ENCODE data around the gene CDA. TPM values are rescaled to one million over a fixed set of nuclear protein-coding genes. Genes with fewer than 3 reads are reported as not detected.
"Not testable (repeated sequence)": the region's sequence is repeated elsewhere in the genome, so short reads cannot be mapped to it uniquely, and the experiment has no call there.

CDA gene
- total and polyA plus RNA-seq, 2 donors (not counting 3 experiments of a cell fraction or from before 2014, with no cell fraction given): 0.35 to 1.9 TPM

DNA sequence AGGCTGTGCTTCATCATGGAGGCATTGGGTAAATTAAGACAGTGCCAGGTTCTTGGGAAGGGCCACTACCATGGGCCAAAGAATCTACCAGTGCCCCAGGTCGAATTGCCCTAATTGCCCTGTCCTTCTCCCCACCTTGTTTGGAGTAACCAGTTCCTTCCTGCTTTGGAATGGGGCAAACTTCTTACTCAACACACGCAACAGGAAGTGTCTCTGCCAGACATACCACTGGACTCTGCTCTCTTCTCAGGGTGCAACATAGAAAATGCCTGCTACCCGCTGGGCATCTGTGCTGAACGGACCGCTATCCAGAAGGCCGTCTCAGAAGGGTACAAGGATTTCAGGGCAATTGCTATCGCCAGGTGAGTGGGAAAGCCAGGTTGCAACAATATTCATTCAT lies 15.8 kb downstream of the CDA start:
- no TSS peak for BruUV-seq (replicated peaks)
- TF ChIP-seq POLR2AphosphoS5 (IDR thresholded peaks at IDR 0.05; ENCODE audit: insufficient read depth, low read depth, low read length) (no peak), POLR2A (IDR thresholded peaks at IDR 0.05; ENCODE audit: low read depth, low read length) (no peak)
- TF ChIP-seq, protein P1, sequence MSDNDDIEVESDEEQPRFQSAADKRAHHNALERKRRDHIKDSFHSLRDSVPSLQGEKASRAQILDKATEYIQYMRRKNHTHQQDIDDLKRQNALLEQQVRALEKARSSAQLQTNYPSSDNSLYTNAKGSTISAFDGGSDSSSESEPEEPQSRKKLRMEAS (IDR thresholded peaks at IDR 0.05; ENCODE audit: insufficient read depth, insufficient read length): no peak
- TF ChIP-seq, protein P2, sequence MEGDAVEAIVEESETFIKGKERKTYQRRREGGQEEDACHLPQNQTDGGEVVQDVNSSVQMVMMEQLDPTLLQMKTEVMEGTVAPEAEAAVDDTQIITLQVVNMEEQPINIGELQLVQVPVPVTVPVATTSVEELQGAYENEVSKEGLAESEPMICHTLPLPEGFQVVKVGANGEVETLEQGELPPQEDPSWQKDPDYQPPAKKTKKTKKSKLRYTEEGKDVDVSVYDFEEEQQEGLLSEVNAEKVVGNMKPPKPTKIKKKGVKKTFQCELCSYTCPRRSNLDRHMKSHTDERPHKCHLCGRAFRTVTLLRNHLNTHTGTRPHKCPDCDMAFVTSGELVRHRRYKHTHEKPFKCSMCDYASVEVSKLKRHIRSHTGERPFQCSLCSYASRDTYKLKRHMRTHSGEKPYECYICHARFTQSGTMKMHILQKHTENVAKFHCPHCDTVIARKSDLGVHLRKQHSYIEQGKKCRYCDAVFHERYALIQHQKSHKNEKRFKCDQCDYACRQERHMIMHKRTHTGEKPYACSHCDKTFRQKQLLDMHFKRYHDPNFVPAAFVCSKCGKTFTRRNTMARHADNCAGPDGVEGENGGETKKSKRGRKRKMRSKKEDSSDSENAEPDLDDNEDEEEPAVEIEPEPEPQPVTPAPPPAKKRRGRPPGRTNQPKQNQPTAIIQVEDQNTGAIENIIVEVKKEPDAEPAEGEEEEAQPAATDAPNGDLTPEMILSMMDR (IDR thresholded peaks at IDR 0.05; ENCODE audit: extremely low read depth in 1 of 2, insufficient read depth in 1 of 2, low read depth in 1 of 2, low read length in 2 of 2): no peak
- Histone ChIP-seq H3K9me3 (replicated peaks; ENCODE audit: control insufficient read depth, insufficient read depth, low read length) (no peaks in the 10 kb centered on the region), H3K4me3 (replicated peaks in 1 of 3; ENCODE audit: insufficient read depth in 1 of 3, low read depth in 1 of 3, low read length in 3 of 3) (no peak overlapping the region), H3K9ac (replicated peaks; ENCODE audit: extremely low read depth, insufficient read depth, low read length) (no peak overlapping the region), H4K20me1 (replicated peaks; ENCODE audit: control insufficient read depth, extremely low read depth, insufficient read depth, low read length) (no peaks in the 10 kb centered on the region), H3K36me3 (ENCODE audit: control insufficient read depth in 2 of 2, extremely low read depth in 1 of 2, insufficient read depth in 2 of 2, low read length in 2 of 2) (no peaks in the 10 kb centered on the region), H3K79me2 (ENCODE audit: control insufficient read depth, insufficient read depth, low read length) (no peaks in the 10 kb centered on the region), H3K4me2 (ENCODE audit: insufficient read depth, low read length) (no peak overlapping the region), H3K4me1 (ENCODE audit: control insufficient read depth, extremely low read depth, insufficient read depth, low read length) (peaks cover 6% of the 10 kb centered on the region), H3K27me3 (ENCODE audit: control insufficient read depth in 2 of 2, insufficient read depth in 2 of 2, low read length in 2 of 2) (peaks cover 0 to 2% of the 10 kb centered on the region in 2 experiments), H3K9me1 (replicated peaks; ENCODE audit: control insufficient read depth, extremely low read depth, insufficient read depth, low read length) (no peaks in the 10 kb centered on the region), H2AFZ (ENCODE audit: low read depth, low read length) (no peak overlapping the region), H3K27ac (ENCODE audit: insufficient read depth, low read depth, low read length) (no peak overlapping the region)
- CTCF ChIA-PET: no interaction called here
- no peak for FAIRE-seq
- dilution Hi-C loops (cut with MboI; ENCODE audit: extremely low pct_ligation_motif_present, low sequenced_read_pairs) (no loop called here), intact Hi-C loops (cut with micrococcal nuclease) (no loop called here)
- no peak for DNase-seq (ENCODE audit: low read depth, low spot score)
- POLR2A ChIA-PET: no interaction called here

DNA sequence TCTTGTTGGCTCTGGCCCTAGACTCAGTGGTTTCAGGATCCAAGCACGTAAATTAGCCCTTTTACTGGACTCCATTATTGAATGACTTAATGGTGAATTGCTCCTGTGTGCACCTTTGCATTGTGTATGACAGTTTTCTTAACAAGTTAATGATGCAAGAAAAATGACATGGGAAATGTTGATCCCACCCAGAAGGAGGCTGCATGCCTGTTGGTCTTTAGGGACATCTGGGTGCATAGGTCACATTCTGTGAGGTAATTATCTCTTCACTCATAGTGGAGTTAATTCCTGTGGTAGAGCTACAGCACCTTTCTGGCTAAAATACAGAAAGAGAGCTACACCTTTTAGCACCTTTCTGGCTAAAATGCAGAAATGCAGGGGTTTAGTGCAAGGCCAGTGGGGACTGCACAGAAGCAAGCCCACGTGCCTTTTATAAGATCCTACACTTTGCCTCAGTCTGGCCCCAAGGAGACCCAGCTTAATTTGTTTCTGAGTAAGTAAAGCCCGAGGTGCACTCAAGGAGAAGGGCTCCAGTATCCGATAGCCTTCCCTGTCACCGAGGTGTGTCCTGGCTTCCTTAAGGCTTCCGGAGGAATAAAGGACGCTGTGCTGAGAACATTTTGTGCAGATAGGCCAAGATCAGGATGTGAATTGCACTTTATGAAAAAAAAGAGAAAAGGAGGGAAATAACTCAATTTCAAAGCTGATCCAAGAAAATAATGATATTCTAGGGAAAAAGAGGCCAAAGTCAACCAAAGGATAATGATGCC lies 18.1 kb downstream of the CDA start:
- H3K79me2 ChIP-seq (ENCODE audit: control insufficient read depth, insufficient read depth, low read length); H3K27ac ChIP-seq (ENCODE audit: insufficient read depth, low read depth, low read length); intact Hi-C loops (cut with micrococcal nuclease); DNase-seq (ENCODE audit: low read depth, low spot score); H3K27me3 ChIP-seq (ENCODE audit: control insufficient read depth in 2 of 2, insufficient read depth in 2 of 2, low read length in 2 of 2); H3K36me3 ChIP-seq (ENCODE audit: control insufficient read depth in 2 of 2, extremely low read depth in 1 of 2, insufficient read depth in 2 of 2, low read length in 2 of 2); H3K9me1 ChIP-seq (replicated peaks; ENCODE audit: control insufficient read depth, extremely low read depth, insufficient read depth, low read length); POLR2A ChIA-PET; H3K4me1 ChIP-seq (ENCODE audit: control insufficient read depth, extremely low read depth, insufficient read depth, low read length); BruUV-seq (replicated peaks); H3K4me3 ChIP-seq (replicated peaks in 1 of 3; ENCODE audit: insufficient read depth in 1 of 3, low read depth in 1 of 3, low read length in 3 of 3); FAIRE-seq; H3K9me3 ChIP-seq (replicated peaks; ENCODE audit: control insufficient read depth, insufficient read depth, low read length); dilution Hi-C loops (cut with MboI; ENCODE audit: extremely low pct_ligation_motif_present, low sequenced_read_pairs); H3K9ac ChIP-seq (replicated peaks; ENCODE audit: extremely low read depth, insufficient read depth, low read length); H3K4me2 ChIP-seq (ENCODE audit: insufficient read depth, low read length); H4K20me1 ChIP-seq (replicated peaks; ENCODE audit: control insufficient read depth, extremely low read depth, insufficient read depth, low read length); H2AFZ ChIP-seq (ENCODE audit: low read depth, low read length): not testable (repeated sequence)
- CTCF ChIA-PET: interaction anchor here (2.2 kb wide), 1 partner anchor 12 kb away, joined by 8 read pairs; no protein-coding TSS in a partner anchor
